ENCODE measurements around the gene ZNG1C.
"Not testable (repeated sequence)": the region's sequence is repeated elsewhere in the genome, so short reads cannot be mapped to it uniquely, and the experiment has no call there.

- not testable (repeated sequence) for TF ChIP-seq CTCF (IDR thresholded peaks at IDR 0.05; ENCODE audit: insufficient read depth, low read length); REST (IDR thresholded peaks at IDR 0.05; ENCODE audit: insufficient replicate concordance, low read depth)
These were observed 96.2 kb downstream of the ZNG1C start for GRCh38 chr9:68338000-68338399.

Data from HL-60 (cell line).